GM06990 (cell line): ENCODE measurements around the gene DPEP1.

Experiments
- DNase-seq: peaks from one replicate; pipeline ENCODE4 v3.0.0-alpha.2; 2011; ENCODE audit not compliant: insufficient read length; ENCODE audit errors: extremely low read depth
- H3K27me3 ChIP-seq: replicated peaks from 2 replicates; pipeline ENCODE4 v1.6.0; 2011; ENCODE audit warnings: low read length; ENCODE audit not compliant: control insufficient read depth, insufficient read depth
- H3K36me3 ChIP-seq: 2 replicates; pipeline ENCODE4 v1.5.1; 2011; ENCODE audit warnings: low read length; ENCODE audit not compliant: control insufficient read depth, insufficient read depth
- H3K4me3 ChIP-seq: replicated peaks from 2 replicates; pipeline ENCODE4 v1.5.1; 2011; ENCODE audit warnings: low read depth, mild to moderate bottlenecking, control low read depth, low read length
- CTCF ChIP-seq: IDR thresholded peaks from 2 replicates; pipeline ENCODE4 v1.5.1; 2011; ENCODE audit warnings: low read length, control low read depth, mild to moderate bottlenecking, inconsistent platforms; ENCODE audit not compliant: insufficient read depth, poor library complexity, severe bottlenecking

The DPEP1 gene

GRCh38 chr16:89604764-89605163 lies 8.7 kb upstream of the DPEP1 start:
- no peak for DNase-seq
- TF ChIP-seq CTCF, result no peak
- no peaks in the 10 kb centered on the region for H3K36me3 ChIP-seq
- no peaks in the 10 kb centered on the region for H3K27me3 ChIP-seq
- no peak overlapping the region for H3K4me3 ChIP-seq

- DNase-seq, result no peak
- TF ChIP-seq CTCF, result no peak
- H3K27me3 ChIP-seq, result no peaks in the 10 kb centered on the region
- H3K4me3 ChIP-seq, result no peak overlapping the region
- no peaks in the 10 kb centered on the region for H3K36me3 ChIP-seq
Measured at GRCh38 chr16:89605186-89605970, 8.1 kb upstream of the DPEP1 start.

GRCh38 chr16:89606006-89606405 lies 7.4 kb upstream of the DPEP1 start:
- Histone ChIP-seq H3K27me3 (no peaks in the 10 kb centered on the region), H3K4me3 (no peak overlapping the region), H3K36me3 (no peaks in the 10 kb centered on the region)
- no peak for DNase-seq
- TF ChIP-seq CTCF, result no peak

- no peak overlapping the region for H3K4me3 ChIP-seq
- TF ChIP-seq CTCF, result no peak
Measured at GRCh38 chr16:89607453-89607852, 6.0 kb upstream of the DPEP1 start.

GRCh38 chr16:89607937-89608740 lies 5.3 kb upstream of the DPEP1 start:
- H3K4me3 ChIP-seq, result no peak overlapping the region

More at GRCh38 chr16:89607453-89607852, 6.0 kb upstream of the DPEP1 start:
- Histone ChIP-seq H3K27me3 (no peaks in the 10 kb centered on the region), H3K36me3 (no peaks in the 10 kb centered on the region)
- DNase-seq, result no peak

More at GRCh38 chr16:89607937-89608740, 5.3 kb upstream of the DPEP1 start:
- TF ChIP-seq CTCF, result no peak
- DNase-seq, result no peak
- Histone ChIP-seq H3K27me3 (no peaks in the 10 kb centered on the region), H3K36me3 (no peaks in the 10 kb centered on the region)
